Esophagus squamous epithelium (tissue), 5 donors: ENCODE measurements around the gene MCUB. TPM values are rescaled to one million over a fixed set of nuclear protein-coding genes. Genes with fewer than 3 reads are reported as not detected.

Experiments
- DNase-seq: peaks from one replicate; lab custom pipeline; 2025; lab: John Stamatoyannopoulos, UW
- H3K27ac ChIP-seq, 4 donors: fragments of 200-600 bp; sonication (generic); one replicate each; pipeline ENCODE4 v1.5.1; 2016 to 2019; ENCODE audit warnings: mild to moderate bottlenecking in 1 of 4
- H3K27me3 ChIP-seq, 4 donors: fragments of 200-600 bp; sonication (generic); 1 replicate in 3 of 4; 2 replicates in 1 of 4; pipeline versions ENCODE4 v1.5.1 to v1.6.0; 2017 to 2021; ENCODE audit warnings: antibody characterized with exemption in 1 of 4
- H3K36me3 ChIP-seq, 3 donors: fragments of 200-600 bp; sonication (generic); one replicate each; pipeline ENCODE4 v1.5.1; 2016 to 2019
- H3K4me1 ChIP-seq, 3 donors: fragments of 200-600 bp; sonication (generic); one replicate each; pipeline ENCODE4 v1.5.1; 2017 to 2019
- H3K4me3 ChIP-seq, 4 donors: fragments of 200-600 bp; sonication (generic); 1 replicate in 3 of 4; 2 replicates in 1 of 4; pipeline ENCODE4 v1.5.1; 2016 to 2019; ENCODE audit warnings: mild to moderate bottlenecking in 2 of 4, moderate library complexity in 1 of 4
- H3K9me3 ChIP-seq, 3 donors: fragments of 200-600 bp; sonication (generic); one replicate each; pipeline ENCODE4 v1.5.1; 2016 to 2019
- CTCF ChIP-seq, 6 experiments: fragments of 450-650 bp in 4 of 6; fragments of 200-600 bp in 2 of 6; sonication (generic) in 2 of 6; IDR thresholded peaks; one replicate each; pipeline ENCODE4 v1.5.1; 2016 to 2019; ENCODE audit warnings: antibody characterized with exemption in 6 of 6, mild to moderate bottlenecking in 4 of 6, moderate library complexity in 4 of 6
- POLR2A ChIP-seq, 4 donors: fragments of 450-650 bp; IDR thresholded peaks; one replicate each; pipeline ENCODE4 v1.6.1; 2017; ENCODE audit warnings: antibody characterized with exemption in 4 of 4, mild to moderate bottlenecking in 4 of 4, moderate library complexity in 3 of 4
- WGBS, 2 donors: methylation state at CpG; one replicate each; pipeline ENCODE4 v1.1.5; 2018; 5-methylcytosine and 5-hydroxymethylcytosine counted together
- intact Hi-C: fragments of 100-400 bp; cut with DNase I; formaldehyde crosslinking; loops from one replicate; pipeline ENCODE4 v1.15.0; 2022
- total RNA-seq, 4 donors: library from RNA; depleted of rRNA; stranded (reverse); fragments of >200 nt; gene quantifications; one replicate each; pipeline ENCODE4 v1.1.0, GENCODE V29; 2016
- donor health status: DM: yes; HTN: yes; CAD: no.

Gene MCUB
- total RNA-seq, 4 donors from 2014 or later, result 18.7 to 34.5 (median 22.2) TPM

- TF ChIP-seq POLR2A (IDR thresholded peaks at IDR 0.05), result no peak
- no peak for TF ChIP-seq CTCF (IDR thresholded peaks at IDR 0.05)
- Histone ChIP-seq H3K27me3 (no peaks in the 10 kb centered on the region), H3K36me3 (no peaks in the 10 kb centered on the region), H3K4me3 (no peak overlapping the region), H3K4me1 (peaks cover 0 to 6% (median 0%) of the 10 kb centered on the region in 3 donors), H3K9me3 (no peaks in the 10 kb centered on the region), H3K27ac (no peak overlapping the region)
- WGBS, 2 donors, result 37 to 63% methylated on average over 4 of the region's 4 CpGs
- DNase-seq, result no peak
- intact Hi-C loops, result no loop called here
These were observed 69.7 kb downstream of the MCUB start for GRCh38 chr4:109629775-109630174.

GRCh38 chr4:109631532-109632108, 71.6 kb downstream of the MCUB start:
- WGBS, 2 donors, result 51 to 60% methylated on average over 5 of the region's 5 CpGs
- no peaks in the 10 kb centered on the region for H3K9me3 ChIP-seq
- intact Hi-C loops, result no loop called here
- H3K4me1 ChIP-seq, result peaks cover 0 to 6% (median 0%) of the 10 kb centered on the region in 3 donors
- H3K27ac ChIP-seq, result no peak overlapping the region
- no peak overlapping the region for H3K4me3 ChIP-seq
- H3K36me3 ChIP-seq, result no peaks in the 10 kb centered on the region
- no peaks in the 10 kb centered on the region for H3K27me3 ChIP-seq
- no peak for DNase-seq
- TF ChIP-seq POLR2A (IDR thresholded peaks at IDR 0.05) (no peak), CTCF (IDR thresholded peaks at IDR 0.05) (no peak)

GRCh38 chr4:109640644-109641043, 80.6 kb downstream of the MCUB start:
- DNase-seq, result no peak
- intact Hi-C loops, result no loop called here
- H3K27ac ChIP-seq, result no peak overlapping the region
- no peaks in the 10 kb centered on the region for H3K27me3 ChIP-seq
- no peaks in the 10 kb centered on the region for H3K4me1 ChIP-seq
- TF ChIP-seq CTCF (IDR thresholded peaks at IDR 0.05) (no peak), POLR2A (IDR thresholded peaks at IDR 0.05) (no peak)
- WGBS, 2 donors, result 62 to 90% methylated on average over 2 of the region's 2 CpGs
- H3K4me3 ChIP-seq, result no peak overlapping the region
- H3K9me3 ChIP-seq, result peaks cover 0 to 8% (median 0%) of the 10 kb centered on the region in 3 donors
- H3K36me3 ChIP-seq, result no peaks in the 10 kb centered on the region

GRCh38 chr4:109645874-109646710, 86.0 kb downstream of the MCUB start:
- H3K4me3 ChIP-seq, result no peak overlapping the region
- intact Hi-C loops, result no loop called here
- no peaks in the 10 kb centered on the region for H3K4me1 ChIP-seq
- H3K27me3 ChIP-seq, result no peaks in the 10 kb centered on the region
- TF ChIP-seq CTCF (IDR thresholded peaks at IDR 0.05), result no peak
- TF ChIP-seq POLR2A (IDR thresholded peaks at IDR 0.05), result no peak
- H3K9me3 ChIP-seq, result no peaks in the 10 kb centered on the region
- no peaks in the 10 kb centered on the region for H3K36me3 ChIP-seq
- DNase-seq, result no peak
- 82 to 83% methylated on average over 7 of the region's 7 CpGs for WGBS, 2 donors
- H3K27ac ChIP-seq, result no peak overlapping the region
